K562 treated with DMSO at 1 percent for 4 hours (cell line): ENCODE results near the gene FBXL14. TPM values are rescaled to one million over a fixed set of nuclear protein-coding genes. Genes with fewer than 3 reads are reported as not detected.

ENCODE experiments used
- total RNA-seq: library from RNA; unstranded; fragments of 300-600 nt; gene quantifications from 2 replicates; pipeline ENCODE4 v1.2.3, GENCODE V29; 2022; ENCODE audit not compliant: insufficient read depth

FBXL14 gene
- total RNA-seq: 10.8 and 12.3 TPM in 2 replicates

GRCh38 chr12:1594261-1595025, at the start of gene FBXL14:
FBXL14 (minus strand) TSS chr12:1594581; CDS start chr12:1594066, 515 bp downstream.

GRCh38 chr12:1628666-1629337, 34.4 kb upstream of the FBXL14 start, which contains the start of gene WNT5B:
WNT5B (plus strand) TSS chr12:1629231; CDS start chr12:1631355, 2,124 bp downstream.

Other genes with a start within 250 kb of the FBXL14 start
- gene WNT5B, start 34.6 kb upstream of the FBXL14 start, total RNA-seq: 3.3 and 4.2 TPM in 2 replicates
- gene ADIPOR2, start 96.5 kb upstream of the FBXL14 start, total RNA-seq: 42.8 and 51.4 TPM in 2 replicates
- not detected in 2 replicates for gene LRTM2, start 226.0 kb upstream of the FBXL14 start, total RNA-seq